Peyer's patch (tissue), 4 donors: ENCODE data around the gene RASA4. TPM values are rescaled to one million over a fixed set of nuclear protein-coding genes. Genes with fewer than 3 reads are reported as not detected.
"Not testable (repeated sequence)": the region's sequence is repeated elsewhere in the genome, so short reads cannot be mapped to it uniquely, and the experiment has no call there.

Experiments
- DNase-seq, 3 donors: peaks; one replicate each; pipeline ENCODE4 v3.0.0-alpha.2; 2017 to 2019
- H3K27ac ChIP-seq, 4 donors: fragments of 200-600 bp; sonication (generic); one replicate each; pipeline ENCODE4 v1.5.1; 2016 to 2019
- H3K27me3 ChIP-seq, 2 donors: fragments of 200-600 bp; sonication (generic); one replicate each; pipeline ENCODE4 v1.5.1; 2019
- H3K36me3 ChIP-seq, 3 donors: fragments of 200-600 bp; sonication (generic); one replicate each; pipeline ENCODE4 v1.5.1; 2016 to 2019
- H3K4me1 ChIP-seq, 4 donors: fragments of 200-600 bp; sonication (generic); one replicate each; pipeline ENCODE4 v1.5.1; 2016 to 2019
- H3K4me3 ChIP-seq, 4 donors: fragments of 200-600 bp; sonication (generic); 1 replicate in 3 of 4; 2 replicates in 1 of 4; pipeline ENCODE4 v1.5.1; 2016 to 2019; ENCODE audit warnings: mild to moderate bottlenecking in 1 of 4
- H3K9me3 ChIP-seq, 4 donors: fragments of 200-600 bp; sonication (generic); one replicate each; pipeline ENCODE4 v1.5.1; 2016 to 2019; ENCODE audit warnings: mild to moderate bottlenecking in 1 of 4
- total RNA-seq, 4 donors: library from RNA; depleted of rRNA; stranded (reverse); fragments of >200 nt; gene quantifications; one replicate each; pipeline ENCODE4 v1.1.0, GENCODE V29; 2016

The RASA4 gene
- total RNA-seq = 100 to 1,000 TPM in 2 of 4 donors, 10 to 100 TPM in 2; 43.8 to 187 (median 123) TPM

GRCh38 chr7:102616507-102617125 lies at the start of gene RASA4:
Gene RASA4, minus strand, starts transcription at chr7:102616756. Its CDS starts 67 bp downstream, at chr7:102616689.
- not testable (repeated sequence) for H3K9me3 ChIP-seq, H3K36me3 ChIP-seq, H3K4me1 ChIP-seq, H3K27me3 ChIP-seq
- peak; percentile 24 to 68 (median 63) for DNase-seq
- peak within 1 kb of the TSS in 1 of 4 donors; percentile 74 for H3K27ac ChIP-seq
- peak within 1 kb of the TSS; percentile 33 to 61 (median 58) for H3K4me3 ChIP-seq

- H3K4me1 ChIP-seq, H3K27ac ChIP-seq, H3K27me3 ChIP-seq, H3K9me3 ChIP-seq, H3K36me3 ChIP-seq, DNase-seq, H3K4me3 ChIP-seq: not testable (repeated sequence)
Measured at GRCh38 chr7:102664765-102665164, 48.2 kb upstream of the RASA4 start.

GRCh38 chr7:102649924-102650323 lies 33.4 kb upstream of the RASA4 start, which contains the start of gene SPDYE2B:
Gene SPDYE2B, plus strand, starts transcription at chr7:102650319. Its CDS starts 2,030 bp downstream, at chr7:102652349.
- H3K36me3 ChIP-seq, H3K4me1 ChIP-seq, H3K9me3 ChIP-seq, H3K4me3 ChIP-seq, H3K27ac ChIP-seq, DNase-seq, H3K27me3 ChIP-seq: not testable (repeated sequence)

- H3K27ac ChIP-seq, H3K4me3 ChIP-seq, H3K36me3 ChIP-seq, H3K27me3 ChIP-seq, DNase-seq, H3K9me3 ChIP-seq, H3K4me1 ChIP-seq: not testable (repeated sequence)
Measured at GRCh38 chr7:102647813-102648212, 31.3 kb upstream of the RASA4 start.

GRCh38 chr7:102643404-102643803 lies 26.8 kb upstream of the RASA4 start:
- not testable (repeated sequence) for DNase-seq, H3K27me3 ChIP-seq, H3K9me3 ChIP-seq, H3K4me1 ChIP-seq, H3K4me3 ChIP-seq, H3K36me3 ChIP-seq, H3K27ac ChIP-seq

GRCh38 chr7:102642691-102643090 lies 26.1 kb upstream of the RASA4 start, which contains the start of gene UPK3BL1:
Gene UPK3BL1, minus strand, starts transcription at chr7:102642791. Its CDS starts 50 bp downstream, at chr7:102642741.
- H3K36me3 ChIP-seq, H3K9me3 ChIP-seq, H3K4me3 ChIP-seq, DNase-seq, H3K27ac ChIP-seq, H3K27me3 ChIP-seq, H3K4me1 ChIP-seq: not testable (repeated sequence)

- H3K27me3 ChIP-seq, H3K36me3 ChIP-seq, H3K4me1 ChIP-seq, H3K27ac ChIP-seq, H3K4me3 ChIP-seq, H3K9me3 ChIP-seq: not testable (repeated sequence)
- DNase-seq = peak; percentile 12 to 30 (median 13)
Measured at GRCh38 chr7:102638848-102639247, 22.3 kb upstream of the RASA4 start.

GRCh38 chr7:102636956-102637355 lies 20.4 kb upstream of the RASA4 start:
- H3K4me3 ChIP-seq, H3K27me3 ChIP-seq, H3K27ac ChIP-seq, H3K4me1 ChIP-seq, H3K36me3 ChIP-seq, H3K9me3 ChIP-seq: not testable (repeated sequence)
- DNase-seq = peak in 1 of 3 donors; percentile 17

- not testable (repeated sequence) for DNase-seq, H3K9me3 ChIP-seq, H3K4me1 ChIP-seq, H3K27ac ChIP-seq, H3K36me3 ChIP-seq, H3K4me3 ChIP-seq, H3K27me3 ChIP-seq
Measured at GRCh38 chr7:102635354-102635753, 18.8 kb upstream of the RASA4 start.

GRCh38 chr7:102634299-102634698 lies 17.7 kb upstream of the RASA4 start:
- not testable (repeated sequence) for H3K4me1 ChIP-seq, H3K27me3 ChIP-seq, H3K36me3 ChIP-seq, H3K27ac ChIP-seq, H3K4me3 ChIP-seq, H3K9me3 ChIP-seq
- DNase-seq = peak in 1 of 3 donors; percentile 8

GRCh38 chr7:102630622-102631021 lies 14.1 kb upstream of the RASA4 start:
- H3K27ac ChIP-seq, H3K36me3 ChIP-seq, H3K27me3 ChIP-seq, H3K4me1 ChIP-seq, H3K9me3 ChIP-seq, H3K4me3 ChIP-seq: not testable (repeated sequence)
- peak in 1 of 3 donors; percentile 6 for DNase-seq

- H3K27me3 ChIP-seq, H3K27ac ChIP-seq, H3K4me3 ChIP-seq, H3K9me3 ChIP-seq, DNase-seq, H3K4me1 ChIP-seq, H3K36me3 ChIP-seq: not testable (repeated sequence)
Measured at GRCh38 chr7:102627271-102627904, 10.8 kb upstream of the RASA4 start.

- H3K9me3 ChIP-seq, H3K27me3 ChIP-seq, H3K36me3 ChIP-seq, H3K27ac ChIP-seq, DNase-seq, H3K4me3 ChIP-seq, H3K4me1 ChIP-seq: not testable (repeated sequence)
Measured at GRCh38 chr7:102618122-102618521, 1.6 kb upstream of the RASA4 start.

GRCh38 chr7:102615930-102616329 lies 626 bp downstream of the RASA4 start:
- H3K27ac ChIP-seq, H3K9me3 ChIP-seq, DNase-seq, H3K4me1 ChIP-seq, H3K27me3 ChIP-seq, H3K36me3 ChIP-seq, H3K4me3 ChIP-seq: not testable (repeated sequence)

- not testable (repeated sequence) for H3K27me3 ChIP-seq, H3K27ac ChIP-seq, H3K4me1 ChIP-seq, DNase-seq, H3K36me3 ChIP-seq, H3K9me3 ChIP-seq, H3K4me3 ChIP-seq
Measured at GRCh38 chr7:102614873-102615272, 1.7 kb downstream of the RASA4 start.

GRCh38 chr7:102614346-102614697 lies 2.2 kb downstream of the RASA4 start:
- H3K36me3 ChIP-seq, H3K4me1 ChIP-seq, H3K27me3 ChIP-seq, H3K4me3 ChIP-seq, DNase-seq, H3K9me3 ChIP-seq, H3K27ac ChIP-seq: not testable (repeated sequence)
